Measurements from ENCODE around the gene SAFB2.

DNA sequence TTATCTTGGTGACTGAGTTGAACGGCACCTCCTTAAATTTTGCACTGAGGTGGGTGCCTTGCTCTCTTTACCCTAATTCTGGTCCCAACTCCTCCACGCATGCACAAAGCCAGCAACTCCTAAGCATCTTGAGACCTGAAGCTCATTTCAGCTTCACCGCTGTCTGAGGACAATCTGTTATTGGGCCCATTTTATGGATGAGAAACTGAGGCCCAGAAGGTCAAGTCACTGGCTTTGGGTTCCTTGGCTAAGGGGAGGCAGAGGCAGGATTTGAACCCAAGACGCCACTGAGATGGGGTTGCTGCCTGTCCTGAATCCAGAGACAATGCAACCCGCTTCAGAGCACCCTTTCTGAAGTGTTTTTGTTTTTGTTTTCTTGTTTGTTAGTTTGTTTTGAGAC is 77.5 kb downstream of the SAFB2 start:
- TF ChIP-seq JUND (IDR thresholded peaks at IDR 0.05) (no peak), REST (IDR thresholded peaks at IDR 0.05; ENCODE audit: low read depth, low read length) (no peak), CTCF (IDR thresholded peaks at IDR 0.05) (no peak)
